Measurements from ENCODE around the gene KMT2B.

DNA sequence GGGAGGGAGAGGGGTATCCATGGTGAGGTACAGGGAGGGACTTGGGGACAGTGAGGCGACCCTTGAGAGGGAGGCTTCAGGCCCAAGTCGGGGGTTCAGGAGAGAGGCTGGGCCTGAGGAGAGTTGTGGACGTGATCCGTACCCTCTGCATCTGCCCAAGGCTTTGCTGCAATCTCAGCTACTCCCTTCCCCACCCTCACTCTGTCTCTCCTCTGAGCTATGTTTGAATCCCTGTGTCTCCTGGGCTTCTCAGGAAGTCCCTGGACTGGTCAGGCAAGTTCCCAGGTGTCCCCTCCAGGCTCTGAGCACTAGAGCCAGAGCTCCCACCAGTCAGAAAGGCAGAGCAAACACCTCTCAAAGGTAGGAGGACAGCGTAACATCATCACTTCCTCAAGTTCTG, 32.4 kb downstream of the KMT2B start:
- TF ChIP-seq, protein P1, sequence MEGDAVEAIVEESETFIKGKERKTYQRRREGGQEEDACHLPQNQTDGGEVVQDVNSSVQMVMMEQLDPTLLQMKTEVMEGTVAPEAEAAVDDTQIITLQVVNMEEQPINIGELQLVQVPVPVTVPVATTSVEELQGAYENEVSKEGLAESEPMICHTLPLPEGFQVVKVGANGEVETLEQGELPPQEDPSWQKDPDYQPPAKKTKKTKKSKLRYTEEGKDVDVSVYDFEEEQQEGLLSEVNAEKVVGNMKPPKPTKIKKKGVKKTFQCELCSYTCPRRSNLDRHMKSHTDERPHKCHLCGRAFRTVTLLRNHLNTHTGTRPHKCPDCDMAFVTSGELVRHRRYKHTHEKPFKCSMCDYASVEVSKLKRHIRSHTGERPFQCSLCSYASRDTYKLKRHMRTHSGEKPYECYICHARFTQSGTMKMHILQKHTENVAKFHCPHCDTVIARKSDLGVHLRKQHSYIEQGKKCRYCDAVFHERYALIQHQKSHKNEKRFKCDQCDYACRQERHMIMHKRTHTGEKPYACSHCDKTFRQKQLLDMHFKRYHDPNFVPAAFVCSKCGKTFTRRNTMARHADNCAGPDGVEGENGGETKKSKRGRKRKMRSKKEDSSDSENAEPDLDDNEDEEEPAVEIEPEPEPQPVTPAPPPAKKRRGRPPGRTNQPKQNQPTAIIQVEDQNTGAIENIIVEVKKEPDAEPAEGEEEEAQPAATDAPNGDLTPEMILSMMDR (IDR thresholded peaks at IDR 0.05) = no peak
- TF ChIP-seq POLR2A (IDR thresholded peaks at IDR 0.05) (no peak), POLR2AphosphoS5 (IDR thresholded peaks at IDR 0.05) (no peak)

All from breast epithelium (tissue), 3 donors.